Keratinocyte (primary cell): ENCODE data around the gene UQCC3. TPM values are rescaled to one million over a fixed set of nuclear protein-coding genes. Genes with fewer than 3 reads are reported as not detected.

ENCODE experiments used
- DNase-seq: peaks from one replicate; pipeline ENCODE4 v3.0.0-alpha.2; 2011; ENCODE audit warnings: low read depth, missing footprints, low spot score
- FAIRE-seq: peaks from 2 replicates; lab custom pipeline; 2011; peaks lifted over from hg19 to GRCh38; lab: Jason Lieb, UNC
- H2AFZ ChIP-seq: 2 replicates; pipeline ENCODE4 v1.6.0; 2012; ENCODE audit warnings: low read length, control low read depth, inconsistent platforms; ENCODE audit not compliant: control insufficient read depth
- H3K27ac ChIP-seq: 2 replicates; pipeline ENCODE4 v1.5.1; 2011; ENCODE audit warnings: low read length; ENCODE audit not compliant: control insufficient read depth, insufficient read depth
- H3K27me3 ChIP-seq: 3 replicates; pipeline ENCODE4 v1.6.0; 2011; ENCODE audit warnings: low read length; ENCODE audit not compliant: control insufficient read depth, insufficient read depth; ENCODE audit errors: extremely low read depth
- H3K36me3 ChIP-seq, 2 experiments: 2 replicates in 1 of 2; 3 replicates in 1 of 2; pipeline ENCODE4 v1.5.1; 2011; ENCODE audit warnings: low read length in 2 of 2, mild to moderate bottlenecking in 1 of 2; ENCODE audit not compliant: control insufficient read depth in 2 of 2, insufficient read depth in 2 of 2; ENCODE audit errors: extremely low read depth in 1 of 2
- H3K4me1 ChIP-seq: 3 replicates; pipeline ENCODE4 v1.5.1; 2011; ENCODE audit warnings: low read length; ENCODE audit not compliant: control insufficient read depth, insufficient read depth; ENCODE audit errors: extremely low read depth
- H3K4me2 ChIP-seq: 3 replicates; pipeline ENCODE4 v1.6.0; 2011; ENCODE audit warnings: low read depth, low read length; ENCODE audit not compliant: control insufficient read depth, insufficient read depth; ENCODE audit errors: extremely low read depth
- H3K4me3 ChIP-seq, 3 experiments: fragments of 200-600 bp in 1 of 3; sonication (generic) in 1 of 3; 2 replicates in 2 of 3; 3 replicates in 1 of 3; pipeline ENCODE4 v1.5.1; 2011 to 2016; ENCODE audit warnings: low read length in 3 of 3, mild to moderate bottlenecking in 3 of 3, control low read depth in 2 of 3, inconsistent platforms in 1 of 3, low read depth in 1 of 3, mixed read lengths in 1 of 3, mixed run types in 1 of 3, moderate library complexity in 1 of 3; ENCODE audit not compliant: control insufficient read depth in 2 of 3, insufficient read depth in 2 of 3; ENCODE audit errors: extremely low read depth in 1 of 3
- H3K79me2 ChIP-seq: 2 replicates; pipeline ENCODE4 v1.6.0; 2012; ENCODE audit warnings: low read length; ENCODE audit not compliant: control insufficient read depth, insufficient read depth
- H3K9ac ChIP-seq: 3 replicates; pipeline ENCODE4 v1.6.0; 2011; ENCODE audit warnings: low read length; ENCODE audit not compliant: control insufficient read depth, insufficient read depth; ENCODE audit errors: extremely low read depth
- H3K9me1 ChIP-seq: 3 replicates; pipeline ENCODE4 v1.6.0; 2011; ENCODE audit warnings: low read length; ENCODE audit not compliant: control insufficient read depth, insufficient read depth; ENCODE audit errors: extremely low read depth
- H3K9me3 ChIP-seq: 2 replicates; pipeline ENCODE4 v1.5.1; 2012; ENCODE audit warnings: low read depth, low read length; ENCODE audit not compliant: control insufficient read depth
- H4K20me1 ChIP-seq: 3 replicates; pipeline ENCODE4 v1.6.0; 2011; ENCODE audit warnings: low read length; ENCODE audit not compliant: control insufficient read depth, insufficient read depth; ENCODE audit errors: extremely low read depth
- CTCF ChIP-seq, 3 experiments: IDR thresholded peaks in 1 of 3; conservative IDR thresholded peaks in 1 of 3; optimal IDR thresholded peaks in 1 of 3; 2 replicates in 2 of 3; 3 replicates in 1 of 3; pipeline versions ENCODE3 to v1.5.1; 2011; ENCODE audit warnings: low read length in 3 of 3, mild to moderate bottlenecking in 3 of 3, moderate library complexity in 2 of 3, control low read depth in 1 of 3, inconsistent platforms in 1 of 3; ENCODE audit not compliant: insufficient read depth in 2 of 3; ENCODE audit errors: extremely low read depth in 1 of 3
- EZH2 ChIP-seq: IDR thresholded peaks from one replicate; pipeline ENCODE4 v1.6.1; 2012; ENCODE audit warnings: inconsistent platforms, mild to moderate bottlenecking, low read length, moderate library complexity
- dilution Hi-C: fragments of 300-500 bp; cut with MboI; formaldehyde crosslinking; loops from one replicate; pipeline ENCODE4 v1.7.0; 2020; ENCODE audit warnings: low sequenced_read_pairs; ENCODE audit not compliant: extremely low pct_ligation_motif_present
- polyA minus RNA-seq, 3 experiments: library from RNA; depleted of rRNA, polyadenylated mRNA; stranded (reverse); fragments of >200 nt; gene quantifications; 1 replicate in 1 of 3; 2 replicates in 1 of 3; 3 replicates in 1 of 3; pipeline ENCODE4 v1.2.3, GENCODE V29; 2011
- polyA plus RNA-seq, 5 experiments: library from polyadenylated mRNA; depleted of rRNA in 3 of 5; stranded (reverse) in 3 of 5; stranded (forward) in 1 of 5; unstranded in 1 of 5; fragments of >200 nt; gene quantifications; 1 replicate in 1 of 5; 2 replicates in 3 of 5; 3 replicates in 1 of 5; pipeline versions ENCODE4 v1.2.1 to v1.2.3, GENCODE V29; 2011 to 2012; ENCODE audit warnings: missing spikeins in 2 of 5, low read depth in 1 of 5, low replicate concordance in 1 of 5

The UQCC3 gene
- polyA plus RNA-seq (8.3 to 11.7 TPM (median 8.6 TPM) in 3 replicates), polyA minus RNA-seq (1.0 to 2.2 TPM (median 1.5 TPM) in 3 replicates)
- polyA plus RNA-seq (2011; ENCODE audit: low read depth): 4.1 TPM
- polyA plus RNA-seq (2011; cell fraction: cytosol; rRNA removed): 2.4 and 7.8 TPM in 2 replicates
- 2.1 and 2.8 TPM in 2 replicates for polyA plus RNA-seq (2011; cell fraction: nucleus; rRNA removed)
- 6.2 and 15.0 TPM in 2 replicates for polyA plus RNA-seq (2012; ENCODE audit: low replicate concordance)
- 10.0 TPM for polyA minus RNA-seq (2011; cell fraction: cytosol; rRNA and poly(A)+ RNA removed)
- 0.53 and 2.0 TPM in 2 replicates for polyA minus RNA-seq (2011; cell fraction: nucleus; rRNA and poly(A)+ RNA removed)

GRCh38 chr11:62671608-62672389, at the start of gene UQCC3, which contains the start of gene LBHD1:
UQCC3 (plus strand) TSS chr11:62671673; CDS start chr11:62671746, 73 bp downstream.
LBHD1 (minus strand) TSS chr11:62672267; CDS start chr11:62670031, 2,236 bp downstream.
- TF ChIP-seq CTCF (optimal IDR thresholded peaks at IDR 0.05 in 1 of 3, IDR thresholded peaks at IDR 0.05 in 1 of 3, conservative IDR thresholded peaks at IDR 0.05 in 1 of 3; ENCODE audit: extremely low read depth in 1 of 3, insufficient read depth in 2 of 3, low read length in 3 of 3): no peak
- TF ChIP-seq EZH2: no peak
- DNase-seq: no peak
- H3K4me1 ChIP-seq: peaks cover 20% of the 10 kb centered on the region
- dilution Hi-C loops: no loop called here
- peaks cover under 1% of the 10 kb centered on the region for H4K20me1 ChIP-seq
- H3K79me2 ChIP-seq: peaks cover 38% of the 10 kb centered on the region
- no peaks in the 10 kb centered on the region for H3K9me1 ChIP-seq
- no peaks in the 10 kb centered on the region for H3K27me3 ChIP-seq
- H3K27ac ChIP-seq: peak within 1 kb of the TSS; percentile 88
- H2AFZ ChIP-seq: peak within 1 kb of the TSS; percentile 96
- H3K4me2 ChIP-seq: peak within 1 kb of the TSS; percentile 81
- no peaks in the 10 kb centered on the region for H3K9me3 ChIP-seq
- peaks cover 16 to 24% of the 10 kb centered on the region in 2 experiments for H3K36me3 ChIP-seq
- peak within 1 kb of the TSS; percentile 93 for H3K9ac ChIP-seq
- no peak for FAIRE-seq
- peak within 1 kb of the TSS; percentile 79 to 93 (median 91) for H3K4me3 ChIP-seq

- H3K79me2 ChIP-seq: no peaks in the 10 kb centered on the region
- peak overlapping the region; percentile 36 for H2AFZ ChIP-seq
- dilution Hi-C loops: no loop called here
- DNase-seq (no peak), FAIRE-seq (no peak)
- no peaks in the 10 kb centered on the region for H4K20me1 ChIP-seq
- no peaks in the 10 kb centered on the region for H3K9me3 ChIP-seq
- no peaks in the 10 kb centered on the region for H3K27me3 ChIP-seq
- H3K4me1 ChIP-seq: peaks cover 25% of the 10 kb centered on the region
- TF ChIP-seq EZH2: no peak
- no peak for TF ChIP-seq CTCF (optimal IDR thresholded peaks at IDR 0.05 in 1 of 3, IDR thresholded peaks at IDR 0.05 in 1 of 3, conservative IDR thresholded peaks at IDR 0.05 in 1 of 3; ENCODE audit: extremely low read depth in 1 of 3, insufficient read depth in 2 of 3, low read length in 3 of 3)
- H3K4me3 ChIP-seq: no peak overlapping the region
- peak overlapping the region; percentile 85 for H3K9ac ChIP-seq
- no peaks in the 10 kb centered on the region for H3K9me1 ChIP-seq
- H3K27ac ChIP-seq: peak overlapping the region; percentile 95
- peaks cover 16 to 25% of the 10 kb centered on the region in 2 experiments for H3K36me3 ChIP-seq
- H3K4me2 ChIP-seq: peak overlapping the region; percentile 50
These were observed 48.9 kb upstream of the UQCC3 start for GRCh38 chr11:62622476-62623089.
